HEK293 (cell line): ENCODE measurements around the gene SEMA3F.

ENCODE experiments used
- CTCF ChIA-PET: fragments of 350-600 bp; formaldehyde crosslinking; extraction: SDS; loops from one replicate; lab custom pipeline; 2021; ENCODE audit warnings: antibody characterized with exemption; lab: Yijun Ruan, JAX
- POLR2A ChIA-PET: fragments of 300-600 bp; formaldehyde crosslinking; extraction: SDS; loops from one replicate; lab custom pipeline; 2020; ENCODE audit warnings: antibody characterized with exemption, inconsistent platforms; lab: Yijun Ruan, JAX
- H3K27ac ChIP-seq: fragments of 200-500 bp; sonication (Bioruptor generic); 2 replicates; pipeline ENCODE4 v1.5.1; 2014; ENCODE audit warnings: low read depth, low read length, control low read depth, inconsistent platforms; ENCODE audit errors: extremely low read depth
- H3K36me3 ChIP-seq, 2 experiments: fragments of 200-500 bp in 1 of 2; sonication (Bioruptor generic) in 1 of 2; 1 replicate in 1 of 2; 2 replicates in 1 of 2; pipeline ENCODE4 v1.5.1; 2014 to 2017; ENCODE audit warnings: inconsistent platforms in 2 of 2, low read length in 2 of 2; ENCODE audit not compliant: control insufficient read depth in 2 of 2, insufficient read depth in 1 of 2
- H3K4me1 ChIP-seq: fragments of 200-500 bp; sonication (Bioruptor generic); 2 replicates; pipeline ENCODE4 v1.5.1; 2014; ENCODE audit warnings: mild to moderate bottlenecking, low read length, inconsistent platforms; ENCODE audit not compliant: control insufficient read depth, insufficient read depth
- H3K4me3 ChIP-seq: 2 replicates; pipeline ENCODE4 v1.5.1; 2011; ENCODE audit warnings: low read depth, mild to moderate bottlenecking, control low read depth, low read length, moderate library complexity
- H3K9me3 ChIP-seq: fragments of 200-500 bp; sonication (Bioruptor generic); 2 replicates; pipeline ENCODE4 v1.5.1; 2014; ENCODE audit warnings: low read depth, low read length, inconsistent platforms; ENCODE audit not compliant: control insufficient read depth, insufficient read depth
- GLIS2 ChIP-seq: fragments of 450-650 bp; formaldehyde crosslinking; IDR thresholded peaks from 2 replicates; pipeline ENCODE4 v1.5.1; 2016; ENCODE audit warnings: missing biosample characterization, missing genetic modification characterization
- HIC1 ChIP-seq: fragments of 450-650 bp; formaldehyde crosslinking; IDR thresholded peaks from 2 replicates; pipeline ENCODE4 v1.5.1; 2016; ENCODE audit warnings: missing biosample characterization, missing genetic modification characterization
- PRDM6 ChIP-seq: fragments of 450-650 bp; formaldehyde crosslinking; IDR thresholded peaks from 2 replicates; pipeline ENCODE4 v1.5.1; 2017; ENCODE audit warnings: missing biosample characterization, missing genetic modification characterization
- SP2 ChIP-seq: fragments of 450-650 bp; formaldehyde crosslinking; IDR thresholded peaks from 2 replicates; pipeline ENCODE4 v1.5.1; 2016; ENCODE audit warnings: missing biosample characterization, missing genetic modification characterization
- TCF7L2 ChIP-seq: IDR thresholded peaks from 2 replicates; pipeline ENCODE4 v1.6.1; 2011; ENCODE audit warnings: low read depth, mild to moderate bottlenecking, inconsistent platforms, low read length, moderate library complexity, borderline replicate concordance
- ZBTB17 ChIP-seq: fragments of 450-650 bp; formaldehyde crosslinking; IDR thresholded peaks from 2 replicates; pipeline ENCODE4 v1.5.1; 2016; ENCODE audit warnings: missing biosample characterization, missing genetic modification characterization
- ZBTB26 ChIP-seq: fragments of 450-650 bp; formaldehyde crosslinking; optimal IDR thresholded peaks from 2 replicates; pipeline ENCODE3; 2016; ENCODE audit warnings: missing biosample characterization, mild to moderate bottlenecking, missing genetic modification characterization
- ZBTB44 ChIP-seq: fragments of 450-650 bp; IDR thresholded peaks from 2 replicates; pipeline ENCODE4 v1.5.1; 2018; ENCODE audit warnings: missing biosample characterization, mild to moderate bottlenecking, missing genetic modification characterization
- ZFP3 ChIP-seq: fragments of 450-650 bp; formaldehyde crosslinking; IDR thresholded peaks from 2 replicates; pipeline ENCODE4 v1.5.1; 2016; ENCODE audit warnings: low read depth, missing biosample characterization, missing genetic modification characterization
- ZNF146 ChIP-seq: fragments of 450-650 bp; formaldehyde crosslinking; IDR thresholded peaks from 2 replicates; pipeline ENCODE4 v1.5.1; 2016; ENCODE audit warnings: missing biosample characterization, missing genetic modification characterization
- ZNF23 ChIP-seq: fragments of 450-650 bp; formaldehyde crosslinking; IDR thresholded peaks from 2 replicates; pipeline ENCODE4 v1.5.1; 2016; ENCODE audit warnings: missing biosample characterization, missing genetic modification characterization, borderline replicate concordance
- ZNF280D ChIP-seq: fragments of 450-650 bp; formaldehyde crosslinking; IDR thresholded peaks from 2 replicates; pipeline ENCODE4 v1.5.1; 2016; ENCODE audit warnings: missing biosample characterization, missing genetic modification characterization
- ZNF341 ChIP-seq: fragments of 450-650 bp; formaldehyde crosslinking; IDR thresholded peaks from 2 replicates; pipeline ENCODE4; 2016; ENCODE audit warnings: low read depth, missing biosample characterization, missing genetic modification characterization
- ZNF362 ChIP-seq: fragments of 450-650 bp; formaldehyde crosslinking; IDR thresholded peaks from 2 replicates; pipeline ENCODE4 v1.5.1; 2016; ENCODE audit warnings: missing biosample characterization, missing genetic modification characterization
- ZNF394 ChIP-seq: fragments of 450-650 bp; formaldehyde crosslinking; IDR thresholded peaks from 2 replicates; pipeline ENCODE4 v1.5.1; 2016; ENCODE audit warnings: missing biosample characterization, missing genetic modification characterization, mild to moderate bottlenecking, moderate library complexity, borderline replicate concordance
- ZNF398 ChIP-seq: fragments of 450-650 bp; formaldehyde crosslinking; IDR thresholded peaks from 2 replicates; pipeline ENCODE4 v1.5.1; 2017; ENCODE audit warnings: missing biosample characterization, missing genetic modification characterization
- ZNF580 ChIP-seq: fragments of 450-650 bp; formaldehyde crosslinking; IDR thresholded peaks from 2 replicates; pipeline ENCODE4 v1.5.1; 2016; ENCODE audit warnings: missing biosample characterization, missing genetic modification characterization
- ZNF596 ChIP-seq: fragments of 450-650 bp; IDR thresholded peaks from 2 replicates; pipeline ENCODE4 v1.5.0; 2018; ENCODE audit warnings: missing biosample characterization, mild to moderate bottlenecking, missing genetic modification characterization, moderate library complexity
- ZNF843 ChIP-seq: fragments of 450-650 bp; formaldehyde crosslinking; IDR thresholded peaks from 2 replicates; pipeline ENCODE4 v1.5.1; 2016; ENCODE audit warnings: missing biosample characterization, missing genetic modification characterization

The SEMA3F gene

GRCh38 chr3:50164984-50165909 lies 10.1 kb downstream of the SEMA3F start:
- no peaks in the 10 kb centered on the region for H3K9me3 ChIP-seq
- H3K4me3 ChIP-seq: no peak overlapping the region
- CTCF ChIA-PET: interaction anchor here (0.6 to 2.0 kb wide), 4 partner anchors 23 to 61 kb away, joined by 3 to 5 read pairs (median 4); no protein-coding TSS in a partner anchor
- H3K36me3 ChIP-seq: peaks cover 0 to 52% of the 10 kb centered on the region in 2 experiments; a peak in 1 of 3 replicates
- H3K4me1 ChIP-seq: peaks cover 10% of the 10 kb centered on the region
- POLR2A ChIA-PET: no interaction called here
- H3K27ac ChIP-seq: no peak overlapping the region
- no peak for TF ChIP-seq PRDM6 (tag by site-specific recombination)
- TF ChIP-seq HIC1 (tag by site-specific recombination): no peak
- TF ChIP-seq ZNF362 (tag by site-specific recombination): no peak
- no peak for TF ChIP-seq ZNF146 (tag by site-specific recombination)
- TF ChIP-seq ZNF341 (tag by site-specific recombination): peak; percentile 65
- TF ChIP-seq ZNF23: no peak
- no peak for TF ChIP-seq GLIS2 (tag by site-specific recombination)
- TF ChIP-seq SP2 (tag by site-specific recombination): no peak
- TF ChIP-seq TCF7L2: no peak
- no peak for TF ChIP-seq ZNF580 (tag by site-specific recombination)
- TF ChIP-seq ZNF280D (tag by site-specific recombination): no peak
- no peak for TF ChIP-seq ZBTB26
- TF ChIP-seq ZNF398 (tag by site-specific recombination): 0 out of 2 replicates have a peak, but pooled peaks have one; percentile 26
- TF ChIP-seq ZBTB17 (tag by site-specific recombination): 0 out of 2 replicates have a peak, but pooled peaks have one; percentile 26
- TF ChIP-seq ZNF596 (tag by site-specific recombination): no peak
- no peak for TF ChIP-seq ZNF394
- TF ChIP-seq ZBTB44 (tag by site-specific recombination): no peak
- TF ChIP-seq ZNF843 (tag by site-specific recombination): no peak
- no peak for TF ChIP-seq ZFP3 (tag by site-specific recombination)
